K562 (cell line): ENCODE measurements around the gene TIMM50. TPM values are rescaled to one million over a fixed set of nuclear protein-coding genes. Genes with fewer than 3 reads are reported as not detected.

Experiments used
- C11orf30 ChIP-seq: fragments of 450-650 bp; IDR thresholded peaks from 2 replicates; pipeline ENCODE4 v1.6.1; 2016; ENCODE audit warnings: low read depth, mild to moderate bottlenecking
- CHCHD3 ChIP-seq: fragments of 250-450 bp; sonication (Bioruptor Pico); IDR thresholded peaks from 2 replicates; pipeline ENCODE4 v2.1.2; 2022; ENCODE audit warnings: mild to moderate bottlenecking
- CTBP1 ChIP-seq: fragments of 450-650 bp; IDR thresholded peaks from 2 replicates; pipeline ENCODE4 v1.6.1; 2016; ENCODE audit warnings: borderline replicate concordance
- FOS ChIP-seq: IDR thresholded peaks from 3 replicates; pipeline ENCODE4 v1.6.1; 2011; ENCODE audit not compliant: insufficient read length; ENCODE audit errors: extremely low read depth
- GABPB1 ChIP-seq: sonication (generic); formaldehyde crosslinking; IDR thresholded peaks from 2 replicates; pipeline ENCODE4 v1.8.0; 2022; ENCODE audit warnings: mild to moderate bottlenecking, missing genetic modification reagents
- HBP1 ChIP-seq: fragments of 450-650 bp; formaldehyde crosslinking; IDR thresholded peaks from 2 replicates; pipeline ENCODE4 v1.4.0; 2022; ENCODE audit warnings: missing genetic modification characterization
- HDAC6 ChIP-seq: IDR thresholded peaks from 2 replicates; pipeline ENCODE4 v1.6.1; 2012; ENCODE audit warnings: low read depth, mild to moderate bottlenecking, control low read depth, inconsistent platforms, low read length, moderate library complexity
- HINFP ChIP-seq: fragments of 450-650 bp; conservative IDR thresholded peaks from 2 replicates; pipeline ENCODE4 v1.6.1; 2016; ENCODE audit warnings: missing genetic modification characterization, low read depth, mild to moderate bottlenecking, control low read depth, missing compliant biosample characterization
- HNRNPH1 ChIP-seq: fragments of 200-400 bp; formaldehyde crosslinking; optimal IDR thresholded peaks from 2 replicates; pipeline ENCODE3; 2017; ENCODE audit warnings: low read depth, mild to moderate bottlenecking, low read length, moderate library complexity
- MIER1 ChIP-seq: fragments of 450-650 bp; IDR thresholded peaks from 2 replicates; pipeline ENCODE4 v1.6.1; 2016; ENCODE audit warnings: antibody characterized with exemption, mild to moderate bottlenecking, low read depth
- NFRKB ChIP-seq: fragments of 450-650 bp; IDR thresholded peaks from 2 replicates; pipeline ENCODE4 v1.6.1; 2016; ENCODE audit warnings: low read depth
- SOX6 ChIP-seq: fragments of 450-650 bp; IDR thresholded peaks from 2 replicates; pipeline ENCODE4 v1.6.1; 2014; ENCODE audit warnings: mild to moderate bottlenecking
- TAF9B ChIP-seq: fragments of 450-650 bp; IDR thresholded peaks from 2 replicates; pipeline ENCODE4 v1.6.1; 2018; ENCODE audit warnings: mild to moderate bottlenecking; ENCODE audit not compliant: partially characterized antibody
- TCFL5 ChIP-seq: fragments of 250-450 bp; sonication (Bioruptor Pico); conservative IDR thresholded peaks from 2 replicates; pipeline ENCODE4 v1.6.1; 2021; ENCODE audit warnings: mild to moderate bottlenecking, moderate library complexity, matching md5 sums
- ZNF316 ChIP-seq: fragments of 450-650 bp; IDR thresholded peaks from 2 replicates; pipeline ENCODE4 v1.6.1; 2016
- ZNF586 ChIP-seq: fragments of 450-650 bp; formaldehyde crosslinking; conservative IDR thresholded peaks from 2 replicates; pipeline ENCODE4 v1.4.0; 2020; ENCODE audit warnings: mild to moderate bottlenecking, moderate library complexity
- ZNF644 ChIP-seq: fragments of 200-800 bp; sonication (Bioruptor generic); IDR thresholded peaks from 2 replicates; pipeline ENCODE4 v1.6.1; 2016; ENCODE audit warnings: low read depth, missing genetic modification characterization, missing compliant biosample characterization
- ZNF76 ChIP-seq: fragments of 250-450 bp; sonication (Bioruptor Pico); IDR thresholded peaks from 2 replicates; pipeline ENCODE4 v1.4.0; 2020; ENCODE audit warnings: mild to moderate bottlenecking, moderate library complexity, borderline replicate concordance
- ZNF764 ChIP-seq: fragments of 250-450 bp; sonication (Bioruptor Pico); IDR thresholded peaks from 2 replicates; pipeline ENCODE4 v1.4.0; 2020; ENCODE audit warnings: low read depth, mild to moderate bottlenecking, moderate library complexity
- polyA plus RNA-seq, 8 experiments: library from polyadenylated mRNA; depleted of rRNA in 4 of 8; stranded (reverse) in 5 of 8; unstranded in 3 of 8; fragments of >200 nt; fragmentation: Nextera tagmentation in 2 of 8; fragmentation: Illumina TruSeq in 1 of 8; extraction: Ambion mirVana in 2 of 8; extraction: Trizol in 1 of 8; gene quantifications; 2 replicates each; pipeline versions ENCODE4 v1.2.1 to v1.2.3, GENCODE V29; 2011 to 2014; ENCODE audit warnings: inconsistent platforms in 1 of 8, missing spikeins in 1 of 8
- total RNA-seq, 7 experiments: library from RNA; depleted of rRNA in 6 of 7; stranded (reverse); fragments of >200 nt in 6 of 7; fragmentation: Illumina TruSeq in 2 of 7; extraction: Trizol in 2 of 7; gene quantifications; 2 replicates each; pipeline versions ENCODE4 v1.2.1 to v1.2.3, GENCODE V29; 2011 to 2021; ENCODE audit warnings: low replicate concordance in 1 of 7

TIMM50 gene
- total and polyA plus RNA-seq, 9 of the 15 experiments (the other 6 are each of a cell fraction or from before 2014, with no cell fraction given): 28.3 to 221 (median 170) TPM

GRCh38 chr19:39436350-39436716, 44.3 kb upstream of the TIMM50 start (continued):
- TF ChIP-seq ZNF764 (CRISPR knock-in tag) (no peak), MIER1 (0 out of 2 replicates have a peak, but pooled peaks have one; percentile 31), ZNF316 (0 out of 2 replicates have a peak, but pooled peaks have one; percentile 2), C11orf30 (no peak), FOS (no peak), TCFL5 (CRISPR knock-in tag) (no peak), GABPB1 (no peak), TAF9B (no peak), SOX6 (no peak), CHCHD3 (CRISPR knock-in tag) (no peak), CTBP1 (no peak), ZNF644 (tag) (no peak), NFRKB (no peak), ZNF586 (CRISPR knock-in tag) (no peak), HINFP (no peak), HNRNPH1 (no peak), HBP1 (0 out of 2 replicates have a peak, but pooled peaks have one; percentile 4), HDAC6 (no peak), ZNF76 (no peak)
